Muscle layer of colon (tissue), 2 donors: ENCODE results near the gene MYO1C.
"Not testable (repeated sequence)": the region's sequence is repeated elsewhere in the genome, so short reads cannot be mapped to it uniquely, and the experiment has no call there.

Experiments
- H3K27ac ChIP-seq: one replicate; pipeline ENCODE4 v1.7.0; 2013; ENCODE audit warnings: low read depth, mild to moderate bottlenecking, low read length, moderate library complexity
- H3K27me3 ChIP-seq, 2 donors: one replicate each; pipeline ENCODE4 v1.7.0; 2013; ENCODE audit warnings: low read length in 2 of 2, mild to moderate bottlenecking in 2 of 2; ENCODE audit not compliant: insufficient read depth in 2 of 2, control insufficient read depth in 1 of 2
- H3K36me3 ChIP-seq: one replicate; pipeline ENCODE4 v1.7.0; 2013; ENCODE audit warnings: mild to moderate bottlenecking, low read length; ENCODE audit not compliant: insufficient read depth
- H3K4me1 ChIP-seq: one replicate; pipeline ENCODE4 v1.7.0; 2013; ENCODE audit warnings: mild to moderate bottlenecking, low read length; ENCODE audit not compliant: insufficient read depth
- H3K4me3 ChIP-seq, 2 donors: one replicate each; pipeline ENCODE4 v1.7.0; 2013; ENCODE audit warnings: low read length in 2 of 2, low read depth in 1 of 2, mild to moderate bottlenecking in 1 of 2, moderate library complexity in 1 of 2
- H3K9ac ChIP-seq: one replicate; pipeline ENCODE4 v1.7.0; 2013; ENCODE audit warnings: low read length
- H3K9me3 ChIP-seq: one replicate; pipeline ENCODE4 v1.7.0; 2013; ENCODE audit warnings: mild to moderate bottlenecking, low read length
- donor health status: abdominal sarcoma.
- donor health status: Adenocarcinoma of cecum.

Gene MYO1C

GRCh38 chr17:1434150-1434549 is 58.3 kb downstream of the MYO1C start:
- Histone ChIP-seq H3K27ac (peak overlapping the region; percentile 44), H3K9me3 (no peaks in the 10 kb centered on the region), H3K27me3 (no peaks in the 10 kb centered on the region), H3K4me1 (peaks cover 44% of the 10 kb centered on the region), H3K36me3 (peaks cover 25% of the 10 kb centered on the region), H3K4me3 (no peak overlapping the region), H3K9ac (no peak overlapping the region)

- Histone ChIP-seq H3K9ac (no peak overlapping the region), H3K27me3 (no peaks in the 10 kb centered on the region), H3K9me3 (no peaks in the 10 kb centered on the region), H3K4me3 (no peak overlapping the region), H3K27ac (no peak overlapping the region), H3K36me3 (peaks cover 21% of the 10 kb centered on the region), H3K4me1 (peaks cover 39% of the 10 kb centered on the region)
Observed at GRCh38 chr17:1431631-1432104, 60.8 kb downstream of the MYO1C start.

- H3K4me1 ChIP-seq, result no peaks in the 10 kb centered on the region
- no peaks in the 10 kb centered on the region for H3K9me3 ChIP-seq
- no peaks in the 10 kb centered on the region for H3K27me3 ChIP-seq
- H3K36me3 ChIP-seq, result peaks cover 23% of the 10 kb centered on the region
- H3K27ac ChIP-seq, result no peak overlapping the region
- no peak overlapping the region for H3K4me3 ChIP-seq
- no peak overlapping the region for H3K9ac ChIP-seq
Observed at GRCh38 chr17:1423456-1424135, 68.9 kb downstream of the MYO1C start.

GRCh38 chr17:1422885-1423284 is 69.6 kb downstream of the MYO1C start:
- Histone ChIP-seq H3K4me1 (no peaks in the 10 kb centered on the region), H3K27me3 (no peaks in the 10 kb centered on the region), H3K36me3 (peaks cover 23% of the 10 kb centered on the region), H3K4me3 (no peak overlapping the region), H3K9me3 (no peaks in the 10 kb centered on the region), H3K27ac (no peak overlapping the region), H3K9ac (no peak overlapping the region)

- H3K4me3 ChIP-seq, result no peak overlapping the region
- H3K36me3 ChIP-seq, result peaks cover 23% of the 10 kb centered on the region
- H3K9ac ChIP-seq, result no peak overlapping the region
- no peaks in the 10 kb centered on the region for H3K4me1 ChIP-seq
- H3K27me3 ChIP-seq, result no peaks in the 10 kb centered on the region
- no peaks in the 10 kb centered on the region for H3K9me3 ChIP-seq
- no peak overlapping the region for H3K27ac ChIP-seq
Observed at GRCh38 chr17:1421470-1421869, 71.0 kb downstream of the MYO1C start.

GRCh38 chr17:1420981-1421380 is 71.5 kb downstream of the MYO1C start:
- Histone ChIP-seq H3K4me3 (no peak overlapping the region), H3K27me3 (no peaks in the 10 kb centered on the region), H3K36me3 (peaks cover 23% of the 10 kb centered on the region), H3K4me1 (no peaks in the 10 kb centered on the region), H3K9ac (no peak overlapping the region), H3K9me3 (no peaks in the 10 kb centered on the region), H3K27ac (no peak overlapping the region)

- no peak overlapping the region for H3K27ac ChIP-seq
- H3K4me1 ChIP-seq, result no peaks in the 10 kb centered on the region
- H3K4me3 ChIP-seq, result no peak overlapping the region
- H3K27me3 ChIP-seq, result no peaks in the 10 kb centered on the region
- no peak overlapping the region for H3K9ac ChIP-seq
- peaks cover 20% of the 10 kb centered on the region for H3K36me3 ChIP-seq
- H3K9me3 ChIP-seq, result no peaks in the 10 kb centered on the region
Observed at GRCh38 chr17:1420163-1420562, 72.3 kb downstream of the MYO1C start.

- H3K4me1 ChIP-seq, H3K27me3 ChIP-seq, H3K27ac ChIP-seq, H3K4me3 ChIP-seq, H3K9me3 ChIP-seq, H3K9ac ChIP-seq: not testable (repeated sequence)
- peaks cover 17% of the 10 kb centered on the region for H3K36me3 ChIP-seq
Observed at GRCh38 chr17:1418476-1418875, 74.0 kb downstream of the MYO1C start.

GRCh38 chr17:1416414-1416813 is 76.1 kb downstream of the MYO1C start:
- Histone ChIP-seq H3K4me1 (peaks cover 4% of the 10 kb centered on the region), H3K4me3 (no peak overlapping the region), H3K27ac (no peak overlapping the region), H3K27me3 (no peaks in the 10 kb centered on the region), H3K9ac (no peak overlapping the region), H3K36me3 (peaks cover 7% of the 10 kb centered on the region), H3K9me3 (no peaks in the 10 kb centered on the region)

- no peaks in the 10 kb centered on the region for H3K27me3 ChIP-seq
- no peak overlapping the region for H3K27ac ChIP-seq
- no peaks in the 10 kb centered on the region for H3K9me3 ChIP-seq
- peaks cover 4% of the 10 kb centered on the region for H3K4me1 ChIP-seq
- H3K36me3 ChIP-seq, result no peaks in the 10 kb centered on the region
- H3K4me3 ChIP-seq, result no peak overlapping the region
- no peak overlapping the region for H3K9ac ChIP-seq
Observed at GRCh38 chr17:1414634-1415033, 77.9 kb downstream of the MYO1C start.
